TTC549 (cell line): ENCODE data around the gene GLIS1.
"Not testable (repeated sequence)": the region's sequence is repeated elsewhere in the genome, so short reads cannot be mapped to it uniquely, and the experiment has no call there.

ENCODE experiments used
- FAIRE-seq: peaks from 2 replicates; lab custom pipeline; 2012; peaks lifted over from hg19 to GRCh38; lab: Jason Lieb, UNC

Gene GLIS1

GRCh38 chr1:53739109-53739681 lies at the start of gene GLIS1:
TSS of gene GLIS1 (minus strand) at chr1:53739164. CDS start at chr1:53738064, 1,100 bp downstream.
- no peak for FAIRE-seq

- no peak for FAIRE-seq
These were observed 48.7 kb upstream of the GLIS1 start for GRCh38 chr1:53787655-53788054.

- FAIRE-seq, result no peak
These were observed 44.1 kb upstream of the GLIS1 start for GRCh38 chr1:53783056-53783455.

GRCh38 chr1:53781654-53782053 lies 42.7 kb upstream of the GLIS1 start:
- FAIRE-seq, result no peak

- FAIRE-seq, result no peak
These were observed 38.3 kb upstream of the GLIS1 start for GRCh38 chr1:53777272-53777671.

- FAIRE-seq, result no peak
These were observed 32.7 kb upstream of the GLIS1 start for GRCh38 chr1:53771648-53772047.

GRCh38 chr1:53769780-53770179 lies 30.8 kb upstream of the GLIS1 start:
- FAIRE-seq, result no peak

- FAIRE-seq, result no peak
These were observed 30.2 kb upstream of the GLIS1 start for GRCh38 chr1:53769184-53769583.

- FAIRE-seq, result no peak
These were observed 28.0 kb upstream of the GLIS1 start for GRCh38 chr1:53766831-53767405.

- FAIRE-seq, result no peak
These were observed 27.3 kb upstream of the GLIS1 start for GRCh38 chr1:53766194-53766742.

- no peak for FAIRE-seq
These were observed 26.7 kb upstream of the GLIS1 start for GRCh38 chr1:53765657-53766056.

- FAIRE-seq, result no peak
These were observed 24.9 kb upstream of the GLIS1 start for GRCh38 chr1:53763911-53764310.

- no peak for FAIRE-seq
These were observed 24.5 kb upstream of the GLIS1 start for GRCh38 chr1:53763461-53763860.

GRCh38 chr1:53760497-53760896 lies 21.5 kb upstream of the GLIS1 start:
- not testable (repeated sequence) for FAIRE-seq

GRCh38 chr1:53755874-53756273 lies 16.9 kb upstream of the GLIS1 start:
- FAIRE-seq, result no peak

GRCh38 chr1:53754484-53755312 lies 15.7 kb upstream of the GLIS1 start:
- FAIRE-seq, result peak; percentile 84

GRCh38 chr1:53752281-53752680 lies 13.3 kb upstream of the GLIS1 start:
- FAIRE-seq, result no peak

GRCh38 chr1:53747841-53748240 lies 8.9 kb upstream of the GLIS1 start:
- no peak for FAIRE-seq

- FAIRE-seq, result no peak
These were observed 1.7 kb upstream of the GLIS1 start for GRCh38 chr1:53740621-53741105.

GRCh38 chr1:53738205-53739108 lies 507 bp downstream of the GLIS1 start:
- no peak for FAIRE-seq

- FAIRE-seq, result no peak
These were observed 1.2 kb downstream of the GLIS1 start for GRCh38 chr1:53737648-53738204.

- FAIRE-seq, result no peak
These were observed 2.7 kb downstream of the GLIS1 start for GRCh38 chr1:53736290-53736689.
